Measurements from ENCODE around the gene PPP1R15B. TPM values are rescaled to one million over a fixed set of nuclear protein-coding genes. Genes with fewer than 3 reads are reported as not detected.

Gene PPP1R15B
- total and polyA plus RNA-seq, 10 of the 15 experiments (the other 5 are each of a cell fraction or from before 2014, with no cell fraction given) = 13.9 to 38.1 (median 26.5) TPM

GRCh38 chr1:204390751-204391466 is 20.7 kb downstream of the PPP1R15B start (continued):
- no peak for TF ChIP-seq ZBTB11 (CRISPR knock-in tag; IDR thresholded peaks at IDR 0.05)

- intact Hi-C loops (cut with micrococcal nuclease; ENCODE audit: unreplicated experiment) = no loop called here
- POLR2A ChIA-PET = interaction anchor here (0.6 kb wide), 4 partner anchors 9 to 175 kb away, joined by 4 to 5 read pairs (median 4); no protein-coding TSS in a partner anchor
- H3K36me3 ChIP-seq (ENCODE audit: control insufficient read depth in 2 of 2, insufficient read depth in 2 of 2, low read length in 1 of 2) = no peaks in the 10 kb centered on the region
- no peak overlapping the region for H2AFZ ChIP-seq (ENCODE audit: control insufficient read depth, low read depth, low read length)
- no peaks in the 10 kb centered on the region for H3K79me2 ChIP-seq (ENCODE audit: control insufficient read depth, insufficient read depth, low read length)
- no peaks in the 10 kb centered on the region for H3K9me3 ChIP-seq (replicated peaks; ENCODE audit: control insufficient read depth, insufficient read depth, low read length)
- no peak for FAIRE-seq
- CTCF ChIA-PET = interaction anchor here (1.0 to 6.4 kb wide), 6 partner anchors 12 to 118 kb away, joined by 3 to 71 read pairs (median 3); no protein-coding TSS in a partner anchor
- RAD21 ChIA-PET (ENCODE audit: unreplicated experiment) = interaction anchor here (2.7 kb wide), 1 partner anchor 12 kb away, joined by 16 read pairs; no protein-coding TSS in a partner anchor
- peaks cover 6% of the 10 kb centered on the region for H3K4me1 ChIP-seq (ENCODE audit: control insufficient read depth, insufficient read depth, low read length)
- H4K20me1 ChIP-seq (ENCODE audit: control insufficient read depth, insufficient read depth) = no peaks in the 10 kb centered on the region
- WGBS (ENCODE audit: insufficient coverage, insufficient replicate concordance, low lambda C conversion rate, missing lambda C conversion rate) = 70% methylated on average over 2 of the region's 2 CpGs
- no peaks in the 10 kb centered on the region; a peak in 1 of 4 replicates for H3K27me3 ChIP-seq (replicated peaks in 1 of 2; ENCODE audit: control insufficient read depth in 2 of 2, insufficient read depth in 2 of 2, low read length in 1 of 2)
- no peak overlapping the region for H3K27ac ChIP-seq (ENCODE audit: control insufficient read depth, insufficient read depth)
- SMC1A ChIA-PET (ENCODE audit: uncharacterized antibody, unreplicated experiment) = interaction anchor here (0.9 to 1.5 kb wide), 3 partner anchors 12 to 222 kb away, joined by 3 to 11 read pairs (median 4); no protein-coding TSS in a partner anchor
- no peak overlapping the region for H3K4me2 ChIP-seq (ENCODE audit: control insufficient read depth, insufficient read depth)
- no peak overlapping the region for H3K9ac ChIP-seq (ENCODE audit: control insufficient read depth, insufficient read depth, low read length)
- H3K4me3 ChIP-seq = no peak overlapping the region
- in situ Hi-C loops (cut with MboI) = no loop called here
- ATAC-seq = no peak
- no TSS peak for BruUV-seq (replicated peaks)
- no peak for DNase-seq (ENCODE audit: low read depth, low spot score)
- TF ChIP-seq ATF2 (IDR thresholded peaks at IDR 0.05; ENCODE audit: low read length) (no peak), SMARCA5 (IDR thresholded peaks at IDR 0.05) (no peak), ZNF622 (IDR thresholded peaks at IDR 0.05) (no peak), ZBED1 (IDR thresholded peaks at IDR 0.05; ENCODE audit: borderline replicate concordance) (no peak), STAT3 (IDR thresholded peaks at IDR 0.05; ENCODE audit: low read depth, low read length) (no peak), IRF4 (IDR thresholded peaks at IDR 0.05; ENCODE audit: low read depth, low read length) (no peak), MEF2B (IDR thresholded peaks at IDR 0.05; ENCODE audit: partially characterized antibody, poor library complexity, severe bottlenecking) (no peak), SUPT20H (IDR thresholded peaks at IDR 0.05; ENCODE audit: borderline replicate concordance, control insufficient read depth, low read depth, low read length) (no peak), SIX5 (IDR thresholded peaks at IDR 0.05; ENCODE audit: low read depth, low read length, severe bottlenecking) (no peak), CTCF (IDR thresholded peaks at IDR 0.05 in 2 of 3, conservative IDR thresholded peaks at IDR 0.05 in 1 of 3; ENCODE audit: control insufficient read depth in 2 of 3, extremely low read depth in 1 of 3, insufficient read depth in 1 of 3, low read depth in 3 of 3, low read length in 3 of 3) (no peak), BHLHE40 (IDR thresholded peaks at IDR 0.05; ENCODE audit: borderline replicate concordance in 1 of 2, low read depth in 2 of 2, low read length in 1 of 2) (no peak), CREM (IDR thresholded peaks at IDR 0.05; ENCODE audit: low read depth) (no peak), NR2C1 (IDR thresholded peaks at IDR 0.05) (no peak), LARP7 (IDR thresholded peaks at IDR 0.05) (no peak), ZNF384 (IDR thresholded peaks at IDR 0.05; ENCODE audit: borderline replicate concordance, low read depth, low read length) (no peak)
Measured at GRCh38 chr1:204385727-204386126, 25.9 kb downstream of the PPP1R15B start.

Measured in GM12878 (cell line).